GM12864 (cell line): ENCODE data around the gene WHAMM.

Source experiments
- DNase-seq: peaks from one replicate; pipeline ENCODE4 v3.0.0-alpha.2; 2011; ENCODE audit warnings: low read depth
- H3K4me3 ChIP-seq: 2 replicates; pipeline ENCODE4 v1.5.1; 2011; ENCODE audit warnings: mild to moderate bottlenecking, low read depth, low read length, control low read depth
- CTCF ChIP-seq: IDR thresholded peaks from 2 replicates; pipeline ENCODE4 v1.5.1; 2011; ENCODE audit warnings: low read depth, mild to moderate bottlenecking, moderate library complexity, low read length, control low read depth, inconsistent platforms; ENCODE audit errors: missing control alignments

Gene WHAMM

GRCh38 chr15:82830427-82831173, 21.2 kb downstream of the WHAMM start:
- no peak for TF ChIP-seq CTCF
- H3K4me3 ChIP-seq, result no peak overlapping the region
- no peak for DNase-seq

GRCh38 chr15:82831894-82832600, 22.6 kb downstream of the WHAMM start:
- no peak for DNase-seq
- no peak for TF ChIP-seq CTCF
- no peak overlapping the region for H3K4me3 ChIP-seq

GRCh38 chr15:82832601-82833361, 23.4 kb downstream of the WHAMM start:
- no peak overlapping the region for H3K4me3 ChIP-seq
- no peak for TF ChIP-seq CTCF
- DNase-seq, result no peak

GRCh38 chr15:82833362-82833682, 23.9 kb downstream of the WHAMM start:
- no peak for TF ChIP-seq CTCF
- H3K4me3 ChIP-seq, result no peak overlapping the region
- DNase-seq, result no peak

- no peak for DNase-seq
- H3K4me3 ChIP-seq, result no peak overlapping the region
- no peak for TF ChIP-seq CTCF
Measured at GRCh38 chr15:82835391-82835917, 26.0 kb downstream of the WHAMM start.

- no peak for TF ChIP-seq CTCF
- no peak overlapping the region for H3K4me3 ChIP-seq
- DNase-seq, result no peak
Measured at GRCh38 chr15:82838096-82838735, 28.8 kb downstream of the WHAMM start.
